H1 (cell line): ENCODE measurements around the gene FHIT. TPM values are rescaled to one million over a fixed set of nuclear protein-coding genes. Genes with fewer than 3 reads are reported as not detected.

Experiments used
- CTCF ChIA-PET: fragments of 300-600 bp; sonication (Branson Sonifier 250); formaldehyde crosslinking; loops from one replicate; lab custom pipeline; 2021; ENCODE audit not compliant: partially characterized antibody; lab: Charles Lee
- POLR2A ChIA-PET: fragments of 300-600 bp; sonication (Branson Sonifier 250); formaldehyde crosslinking; loops from one replicate; lab custom pipeline; 2021; ENCODE audit warnings: inconsistent platforms; ENCODE audit not compliant: partially characterized antibody; lab: Charles Lee
- DNase-seq, 2 experiments: peaks; one replicate each; pipeline versions ENCODE4 v3.0.0 to v3.0.0-alpha.2; 2010 to 2022; ENCODE audit warnings: low spot score in 2 of 2, low read depth in 1 of 2, mixed read lengths in 1 of 2
- FAIRE-seq: peaks from 2 replicates; lab custom pipeline; 2011; peaks lifted over from hg19 to GRCh38; lab: Jason Lieb, UNC
- H2AFZ ChIP-seq: 2 replicates; pipeline ENCODE4 v1.8.1; 2012; ENCODE audit warnings: low read length, inconsistent platforms
- H2AK5ac ChIP-seq: 2 replicates; pipeline ENCODE4 v1.6.1; 2013; ENCODE audit warnings: low read depth, low read length
- H2BK120ac ChIP-seq: replicated peaks from 2 replicates; pipeline ENCODE3; 2013; ENCODE audit warnings: low read depth, low read length, inconsistent platforms
- H2BK12ac ChIP-seq: 2 replicates; pipeline ENCODE4 v1.6.1; 2013; ENCODE audit warnings: low read depth, low read length
- H2BK15ac ChIP-seq: 2 replicates; pipeline ENCODE4 v1.6.1; 2013; ENCODE audit warnings: low read length
- H2BK20ac ChIP-seq: 2 replicates; pipeline ENCODE4 v1.6.1; 2013; ENCODE audit warnings: low read length
- H2BK5ac ChIP-seq: 2 replicates; pipeline ENCODE4 v1.6.1; 2013; ENCODE audit warnings: low read depth, low read length
- H3K14ac ChIP-seq: 2 replicates; pipeline ENCODE4 v1.6.1; 2013; ENCODE audit warnings: inconsistent platforms; ENCODE audit not compliant: insufficient read length
- H3K18ac ChIP-seq: 2 replicates; pipeline ENCODE4 v1.6.1; 2013; ENCODE audit warnings: low read length; ENCODE audit errors: extremely low read depth
- H3K23ac ChIP-seq: 2 replicates; pipeline ENCODE4 v1.6.1; 2013; ENCODE audit warnings: inconsistent platforms; ENCODE audit not compliant: insufficient read length
- H3K23me2 ChIP-seq: 2 replicates; pipeline ENCODE4 v1.6.1; 2013; ENCODE audit warnings: low read depth, low read length
- H3K27ac ChIP-seq: 2 replicates; pipeline ENCODE4 v1.6.1; 2011; ENCODE audit warnings: low read depth, low read length, inconsistent platforms
- H3K27me3 ChIP-seq, 4 experiments: replicated peaks in 1 of 4; 1 replicate in 1 of 4; 2 replicates in 3 of 4; pipeline versions ENCODE4 v1.6.1 to v1.8.1; 2011 to 2013; ENCODE audit warnings: low read length in 3 of 4, mild to moderate bottlenecking in 3 of 4, inconsistent platforms in 2 of 4, mixed read lengths in 2 of 4, moderate library complexity in 1 of 4; ENCODE audit not compliant: control insufficient read depth in 3 of 4, insufficient read depth in 3 of 4; ENCODE audit errors: extremely low read depth in 1 of 4
- H3K36me3 ChIP-seq, 4 experiments: 2 replicates each; pipeline versions ENCODE4 v1.6.1 to v1.8.1; 2011 to 2013; ENCODE audit warnings: mild to moderate bottlenecking in 4 of 4, low read length in 3 of 4, moderate library complexity in 2 of 4, control low read depth in 1 of 4, inconsistent platforms in 1 of 4; ENCODE audit not compliant: insufficient read depth in 4 of 4, control insufficient read depth in 2 of 4
- H3K4ac ChIP-seq: replicated peaks from 2 replicates; pipeline ENCODE3; 2013; ENCODE audit warnings: low read length, low read depth, mixed read lengths, inconsistent platforms; ENCODE audit not compliant: insufficient read length
- H3K4me1 ChIP-seq, 4 experiments: replicated peaks in 1 of 4; 1 replicate in 1 of 4; 2 replicates in 3 of 4; pipeline versions ENCODE4 v1.6.1 to v1.8.1; 2011 to 2013; ENCODE audit warnings: low read length in 3 of 4, inconsistent platforms in 2 of 4, mixed read lengths in 1 of 4; ENCODE audit not compliant: insufficient read depth in 4 of 4, control insufficient read depth in 3 of 4
- H3K4me2 ChIP-seq, 2 experiments: 2 replicates each; pipeline versions ENCODE4 v1.6.1 to v1.8.1; 2011 to 2013; ENCODE audit warnings: low read depth in 2 of 2, low read length in 2 of 2, control low read depth in 1 of 2, inconsistent platforms in 1 of 2, mild to moderate bottlenecking in 1 of 2; ENCODE audit not compliant: insufficient read depth in 1 of 2
- H3K4me3 ChIP-seq, 4 experiments: fragments of 200-600, 300-600 bp in 1 of 4; sonication (generic), shearing (Covaris generic), sonication (Bioruptor Twin) in 1 of 4; 2 replicates each; pipeline versions ENCODE4 v1.5.1 to v1.8.1; 2011 to 2016; ENCODE audit warnings: low read length in 4 of 4, low read depth in 3 of 4, control low read depth in 2 of 4, inconsistent platforms in 2 of 4, mild to moderate bottlenecking in 2 of 4, mixed read lengths in 1 of 4, moderate library complexity in 1 of 4; ENCODE audit not compliant: insufficient read depth in 2 of 4; ENCODE audit errors: extremely low read depth in 1 of 4
- H3K56ac ChIP-seq: replicated peaks from 2 replicates; pipeline ENCODE3; 2013; ENCODE audit warnings: low read depth, mild to moderate bottlenecking, mixed read lengths, low read length, inconsistent platforms; ENCODE audit not compliant: insufficient read length
- H3K79me1 ChIP-seq: 2 replicates; pipeline ENCODE4 v1.6.1; 2013; ENCODE audit warnings: low read depth, low read length, control low read depth
- H3K79me2 ChIP-seq, 2 experiments: 2 replicates each; pipeline versions ENCODE4 v1.6.1 to v1.8.1; 2012 to 2013; ENCODE audit warnings: low read length in 2 of 2, mild to moderate bottlenecking in 2 of 2, inconsistent platforms in 1 of 2; ENCODE audit not compliant: insufficient read depth in 2 of 2, control insufficient read depth in 1 of 2
- H3K9ac ChIP-seq, 4 experiments: replicated peaks in 1 of 4; 1 replicate in 1 of 4; 2 replicates in 3 of 4; pipeline versions ENCODE4 v1.6.1 to v1.8.1; 2011 to 2013; ENCODE audit warnings: low read depth in 3 of 4, low read length in 3 of 4, control low read depth in 2 of 4, mild to moderate bottlenecking in 2 of 4, moderate library complexity in 2 of 4, inconsistent platforms in 1 of 4; ENCODE audit errors: extremely low read depth in 1 of 4
- H3K9me3 ChIP-seq, 2 experiments: 2 replicates each; pipeline versions ENCODE4 v1.6.1 to v1.8.1; 2012 to 2013; ENCODE audit warnings: mild to moderate bottlenecking in 2 of 2, moderate library complexity in 2 of 2, control low read depth in 1 of 2, inconsistent platforms in 1 of 2, low read depth in 1 of 2, low read length in 1 of 2, mixed read lengths in 1 of 2; ENCODE audit not compliant: insufficient read depth in 2 of 2
- H4K20me1 ChIP-seq, 2 experiments: replicated peaks in 1 of 2; 2 replicates each; pipeline versions ENCODE3 to v1.8.1; 2011 to 2013; ENCODE audit warnings: inconsistent platforms in 2 of 2, low read length in 2 of 2, mild to moderate bottlenecking in 1 of 2; ENCODE audit not compliant: insufficient read depth in 2 of 2, control insufficient read depth in 1 of 2
- H4K5ac ChIP-seq: 2 replicates; pipeline ENCODE4 v1.6.1; 2013; ENCODE audit warnings: low read length, low read depth, mixed read lengths, inconsistent platforms; ENCODE audit not compliant: insufficient read length
- H4K8ac ChIP-seq: 2 replicates; pipeline ENCODE4 v1.8.0; 2013; ENCODE audit warnings: mild to moderate bottlenecking, moderate library complexity, low read length, inconsistent platforms; ENCODE audit not compliant: insufficient read depth; ENCODE audit errors: extremely low read depth
- H4K91ac ChIP-seq: replicated peaks from 2 replicates; pipeline ENCODE3; 2013; ENCODE audit warnings: low read length, mixed read lengths, inconsistent platforms; ENCODE audit not compliant: insufficient read length
- ATF3 ChIP-seq: IDR thresholded peaks from 2 replicates; pipeline ENCODE4 v1.6.1; 2011; ENCODE audit warnings: low read depth, mild to moderate bottlenecking, low read length; ENCODE audit not compliant: insufficient read depth
- BCL11A ChIP-seq, 2 experiments: IDR thresholded peaks; one replicate each; pipeline ENCODE4 v1.6.1; 2011; ENCODE audit warnings: low read depth in 2 of 2, low read length in 2 of 2, mild to moderate bottlenecking in 2 of 2
- CEBPB ChIP-seq: IDR thresholded peaks from 2 replicates; pipeline ENCODE4 v1.6.1; 2012; ENCODE audit warnings: low read depth, low read length
- CHD1 ChIP-seq: IDR thresholded peaks from 2 replicates; pipeline ENCODE4 v1.6.1; 2012; ENCODE audit warnings: low read depth, low read length, improper control_type of control experiment
- CHD2 ChIP-seq: IDR thresholded peaks from 2 replicates; pipeline ENCODE4 v1.6.1; 2012; ENCODE audit warnings: low read length, improper control_type of control experiment
- CTBP2 ChIP-seq: IDR thresholded peaks from 2 replicates; pipeline ENCODE4 v1.7.0; 2011; ENCODE audit warnings: borderline replicate concordance, mild to moderate bottlenecking, moderate library complexity, mixed read lengths, low read length; ENCODE audit not compliant: insufficient read depth, insufficient read length
- EGR1 ChIP-seq: IDR thresholded peaks from 2 replicates; pipeline ENCODE4 v1.6.1; 2011; ENCODE audit warnings: low read depth, low read length, borderline replicate concordance
- EP300 ChIP-seq, 2 experiments: IDR thresholded peaks; 1 replicate in 1 of 2; 2 replicates in 1 of 2; pipeline ENCODE4 v1.6.1; 2011 to 2012; ENCODE audit warnings: low read depth in 2 of 2, low read length in 2 of 2, mild to moderate bottlenecking in 2 of 2, borderline replicate concordance in 1 of 2, inconsistent platforms in 1 of 2, moderate library complexity in 1 of 2
- PHF8 ChIP-seq: fragments of 200-600 bp; sonication (generic); conservative IDR thresholded peaks from 2 replicates; pipeline ENCODE4 v1.7.1; 2012; ENCODE audit warnings: low read depth, mild to moderate bottlenecking, inconsistent platforms, low read length, moderate library complexity
- RNF2 ChIP-seq: fragments of 200-900, 300-1000 bp; sonication (generic); IDR thresholded peaks from 2 replicates; pipeline ENCODE4 v1.7.1; 2016; ENCODE audit warnings: borderline replicate concordance, low read depth, mild to moderate bottlenecking, antibody characterized with exemption, low read length; ENCODE audit not compliant: poor library complexity, severe bottlenecking; ENCODE audit errors: missing control alignments
- TBP ChIP-seq: IDR thresholded peaks from 2 replicates; pipeline ENCODE4 v1.6.1; 2011; ENCODE audit warnings: low read depth, low read length, improper control_type of control experiment
- ZNF274 ChIP-seq: IDR thresholded peaks from 2 replicates; pipeline ENCODE4 v1.7.0; 2012; ENCODE audit warnings: low read length, borderline replicate concordance; ENCODE audit errors: extremely low read depth
- WGBS, 2 experiments: shearing (Covaris generic) in 1 of 2; methylation state at CpG; one replicate each; pipeline versions ENCODE4 v1.1.6 to v1.1.7; 2013 to 2015; ENCODE audit warnings: low lambda C conversion rate in 2 of 2, mixed read lengths in 2 of 2, inconsistent platforms in 1 of 2, low coverage in 1 of 2, missing lambda C conversion rate in 1 of 2; ENCODE audit not compliant: insufficient replicate concordance in 2 of 2, insufficient coverage in 1 of 2, insufficient read length in 1 of 2; ENCODE audit errors: extremely low coverage in 1 of 2, missing lambda C conversion rate in 1 of 2; 5-methylcytosine and 5-hydroxymethylcytosine counted together
- polyA plus RNA-seq, 7 experiments: library from polyadenylated mRNA; depleted of rRNA in 3 of 7; stranded (reverse) in 5 of 7; unstranded in 2 of 7; fragments of >200 nt in 5 of 7; fragments of 200-250 nt in 2 of 7; gene quantifications; 1 replicate in 5 of 7; 2 replicates in 1 of 7; 4 replicates in 1 of 7; pipeline versions ENCODE4 v1.2.1 to v1.2.3, GENCODE V29; 2011 to 2013; ENCODE audit warnings: missing spikeins in 2 of 7, mixed read lengths in 2 of 7
- total RNA-seq: library from RNA; stranded (reverse); fragmentation: NEBNext Ultra II Directional; extraction: Animal tissue kit (Norgen Biotek cat#: 25700); gene quantifications from 2 replicates; pipeline ENCODE4 v1.2.1, GENCODE V29; 2021

FHIT gene
- total and polyA plus RNA-seq, 2 of the 8 experiments (the other 6 are each of a cell fraction or from before 2014, with no cell fraction given), result 1.2 to 3.2 TPM

GRCh38 chr3:59957150-59957549 lies 1294.1 kb downstream of the FHIT start:
- no peak overlapping the region for H3K23ac ChIP-seq
- H2BK20ac ChIP-seq, result no peak overlapping the region
- no peak overlapping the region for H2AFZ ChIP-seq
- H2BK120ac ChIP-seq, result no peak overlapping the region
- H3K56ac ChIP-seq, result no peak overlapping the region
- no peak overlapping the region for H3K18ac ChIP-seq
- no peaks in the 10 kb centered on the region for H3K36me3 ChIP-seq
- H3K9me3 ChIP-seq, result no peaks in the 10 kb centered on the region
- no peak overlapping the region for H4K91ac ChIP-seq
- no peak overlapping the region for H2BK12ac ChIP-seq
- TF ChIP-seq BCL11A (IDR thresholded peaks at IDR 0.05; ENCODE audit: low read depth in 2 of 2, low read length in 2 of 2) (no peak), CEBPB (no peak), RNF2 (no peak), ATF3 (no peak), EGR1 (no peak), CTBP2 (no peak), ZNF274 (no peak), CHD1 (no peak), PHF8 (no peak), TBP (no peak), EP300 (IDR thresholded peaks at IDR 0.05; ENCODE audit: borderline replicate concordance in 1 of 2, low read depth in 2 of 2, low read length in 2 of 2) (no peak), CHD2 (no peak)
- FAIRE-seq, result no peak
- POLR2A ChIA-PET, result no interaction called here
- DNase-seq, result no peak
- no peak overlapping the region for H4K5ac ChIP-seq
- no peaks in the 10 kb centered on the region for H3K79me1 ChIP-seq
- 77% methylated on average over 2 of the region's 2 CpGs; no CpG with 5 or more reads in 1 of the 2 experiments for WGBS, 2 experiments
- no peaks in the 10 kb centered on the region for H4K20me1 ChIP-seq
- no peaks in the 10 kb centered on the region for H3K27me3 ChIP-seq
- no peak overlapping the region for H3K4me2 ChIP-seq
- no peak overlapping the region for H2AK5ac ChIP-seq
- no peak overlapping the region for H3K4ac ChIP-seq
- CTCF ChIA-PET, result interaction anchor here (0.6 kb wide), 1 partner anchor 26 kb away, joined by 3 read pairs; no protein-coding TSS in a partner anchor
- no peaks in the 10 kb centered on the region for H3K4me1 ChIP-seq
- H3K27ac ChIP-seq, result no peak overlapping the region
- no peak overlapping the region for H4K8ac ChIP-seq
- H3K14ac ChIP-seq, result no peak overlapping the region
- H2BK15ac ChIP-seq, result no peak overlapping the region
- H2BK5ac ChIP-seq, result no peak overlapping the region
- no peaks in the 10 kb centered on the region for H3K79me2 ChIP-seq
- H3K4me3 ChIP-seq, result no peak overlapping the region
- 0 out of 2 replicates have a peak, but pooled peaks cover 2% of the 10 kb centered on the region for H3K23me2 ChIP-seq
- H3K9ac ChIP-seq, result no peak overlapping the region
